ENCODE data around the gene VCL. TPM values are rescaled to one million over a fixed set of nuclear protein-coding genes. Genes with fewer than 3 reads are reported as not detected.

VCL gene
- polyA plus RNA-seq, 1 donor from 2014 or later, result 11.2 TPM

DNA sequence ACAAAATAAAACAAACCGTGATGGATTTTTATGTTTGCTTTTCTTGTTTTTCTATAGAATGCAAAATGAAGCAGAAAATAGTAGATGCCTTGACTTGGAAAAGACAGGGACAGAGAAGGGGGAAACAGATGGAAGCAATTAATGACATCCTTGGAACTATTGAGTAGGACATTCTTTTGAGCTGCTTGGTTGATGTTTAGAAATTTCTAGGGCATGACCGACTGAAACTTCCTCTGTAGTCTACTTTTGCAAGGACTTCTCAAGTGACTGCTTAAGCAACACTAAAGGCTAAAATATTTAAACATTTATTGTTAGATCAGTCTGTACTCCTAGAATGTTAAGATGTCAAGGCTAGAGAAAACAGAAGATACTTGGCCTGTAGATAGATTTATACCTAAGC, 49.4 kb downstream of the VCL start:
- H3K27me3 ChIP-seq (ENCODE audit: insufficient read depth, low read depth, low read length), result no peaks in the 10 kb centered on the region
- TF ChIP-seq EP300 (conservative IDR thresholded peaks at IDR 0.05; ENCODE audit: poor library complexity, severe bottlenecking) (no peak), EZH2 (IDR thresholded peaks at IDR 0.05; ENCODE audit: borderline replicate concordance, insufficient read depth, low read length, poor library complexity, severe bottlenecking) (no peak), POLR2AphosphoS5 (IDR thresholded peaks at IDR 0.05) (no peak), SMC3 (conservative IDR thresholded peaks at IDR 0.05; ENCODE audit: poor library complexity) (no peak), RAD21 (conservative IDR thresholded peaks at IDR 0.05) (no peak), TAF1 (IDR thresholded peaks at IDR 0.05; ENCODE audit: low read depth) (no peak), MXI1 (conservative IDR thresholded peaks at IDR 0.05; ENCODE audit: poor library complexity, severe bottlenecking) (no peak)
- TF ChIP-seq, protein P1, sequence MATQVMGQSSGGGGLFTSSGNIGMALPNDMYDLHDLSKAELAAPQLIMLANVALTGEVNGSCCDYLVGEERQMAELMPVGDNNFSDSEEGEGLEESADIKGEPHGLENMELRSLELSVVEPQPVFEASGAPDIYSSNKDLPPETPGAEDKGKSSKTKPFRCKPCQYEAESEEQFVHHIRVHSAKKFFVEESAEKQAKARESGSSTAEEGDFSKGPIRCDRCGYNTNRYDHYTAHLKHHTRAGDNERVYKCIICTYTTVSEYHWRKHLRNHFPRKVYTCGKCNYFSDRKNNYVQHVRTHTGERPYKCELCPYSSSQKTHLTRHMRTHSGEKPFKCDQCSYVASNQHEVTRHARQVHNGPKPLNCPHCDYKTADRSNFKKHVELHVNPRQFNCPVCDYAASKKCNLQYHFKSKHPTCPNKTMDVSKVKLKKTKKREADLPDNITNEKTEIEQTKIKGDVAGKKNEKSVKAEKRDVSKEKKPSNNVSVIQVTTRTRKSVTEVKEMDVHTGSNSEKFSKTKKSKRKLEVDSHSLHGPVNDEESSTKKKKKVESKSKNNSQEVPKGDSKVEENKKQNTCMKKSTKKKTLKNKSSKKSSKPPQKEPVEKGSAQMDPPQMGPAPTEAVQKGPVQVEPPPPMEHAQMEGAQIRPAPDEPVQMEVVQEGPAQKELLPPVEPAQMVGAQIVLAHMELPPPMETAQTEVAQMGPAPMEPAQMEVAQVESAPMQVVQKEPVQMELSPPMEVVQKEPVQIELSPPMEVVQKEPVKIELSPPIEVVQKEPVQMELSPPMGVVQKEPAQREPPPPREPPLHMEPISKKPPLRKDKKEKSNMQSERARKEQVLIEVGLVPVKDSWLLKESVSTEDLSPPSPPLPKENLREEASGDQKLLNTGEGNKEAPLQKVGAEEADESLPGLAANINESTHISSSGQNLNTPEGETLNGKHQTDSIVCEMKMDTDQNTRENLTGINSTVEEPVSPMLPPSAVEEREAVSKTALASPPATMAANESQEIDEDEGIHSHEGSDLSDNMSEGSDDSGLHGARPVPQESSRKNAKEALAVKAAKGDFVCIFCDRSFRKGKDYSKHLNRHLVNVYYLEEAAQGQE (IDR thresholded peaks at IDR 0.05; ENCODE audit: borderline replicate concordance), result no peak
- TF ChIP-seq, protein P2, sequence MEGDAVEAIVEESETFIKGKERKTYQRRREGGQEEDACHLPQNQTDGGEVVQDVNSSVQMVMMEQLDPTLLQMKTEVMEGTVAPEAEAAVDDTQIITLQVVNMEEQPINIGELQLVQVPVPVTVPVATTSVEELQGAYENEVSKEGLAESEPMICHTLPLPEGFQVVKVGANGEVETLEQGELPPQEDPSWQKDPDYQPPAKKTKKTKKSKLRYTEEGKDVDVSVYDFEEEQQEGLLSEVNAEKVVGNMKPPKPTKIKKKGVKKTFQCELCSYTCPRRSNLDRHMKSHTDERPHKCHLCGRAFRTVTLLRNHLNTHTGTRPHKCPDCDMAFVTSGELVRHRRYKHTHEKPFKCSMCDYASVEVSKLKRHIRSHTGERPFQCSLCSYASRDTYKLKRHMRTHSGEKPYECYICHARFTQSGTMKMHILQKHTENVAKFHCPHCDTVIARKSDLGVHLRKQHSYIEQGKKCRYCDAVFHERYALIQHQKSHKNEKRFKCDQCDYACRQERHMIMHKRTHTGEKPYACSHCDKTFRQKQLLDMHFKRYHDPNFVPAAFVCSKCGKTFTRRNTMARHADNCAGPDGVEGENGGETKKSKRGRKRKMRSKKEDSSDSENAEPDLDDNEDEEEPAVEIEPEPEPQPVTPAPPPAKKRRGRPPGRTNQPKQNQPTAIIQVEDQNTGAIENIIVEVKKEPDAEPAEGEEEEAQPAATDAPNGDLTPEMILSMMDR (IDR thresholded peaks at IDR 0.05; ENCODE audit: poor library complexity, severe bottlenecking), result no peak
- H2AFZ ChIP-seq (ENCODE audit: low read depth, low read length), result no peak overlapping the region
- H4K20me1 ChIP-seq (ENCODE audit: insufficient read depth), result no peaks in the 10 kb centered on the region
- H3K4me3 ChIP-seq (ENCODE audit: low read length), result no peak overlapping the region
- no peaks in the 10 kb centered on the region for H3K79me2 ChIP-seq (replicated peaks; ENCODE audit: insufficient read depth, low read length)
- no peaks in the 10 kb centered on the region for H3F3A ChIP-seq (ENCODE audit: insufficient read depth, low read length, poor library complexity, severe bottlenecking)
- H3K9ac ChIP-seq (ENCODE audit: low read length), result no peak overlapping the region
- no peaks in the 10 kb centered on the region for H3K9me2 ChIP-seq (ENCODE audit: insufficient read depth, low read length)
- H3K4me2 ChIP-seq (ENCODE audit: low read length), result no peak overlapping the region
- H3K36me3 ChIP-seq (ENCODE audit: insufficient read depth, low read length), result no peaks in the 10 kb centered on the region
- H3K9me3 ChIP-seq (ENCODE audit: low read length), result no peaks in the 10 kb centered on the region
- H3K27ac ChIP-seq (ENCODE audit: low read length), result no peak overlapping the region

DNA sequence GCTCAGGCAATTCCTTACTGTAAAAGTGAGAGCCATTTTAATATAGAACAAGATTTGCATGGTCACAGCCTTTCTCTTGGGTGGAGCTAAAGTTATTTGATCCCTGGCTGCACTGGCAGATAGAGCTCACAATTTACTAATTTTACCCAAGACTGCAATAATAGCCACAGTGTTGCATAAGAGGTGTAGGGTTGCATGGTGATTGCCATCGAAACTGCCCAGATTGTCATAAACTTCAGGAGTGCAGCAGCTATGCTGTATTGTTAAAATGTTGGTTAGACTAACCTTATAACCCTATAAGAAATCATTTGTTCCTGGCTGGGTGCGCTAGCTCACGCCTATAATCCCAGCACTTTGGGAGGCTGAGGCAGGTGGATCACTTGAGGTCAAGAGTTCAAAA, 50.0 kb downstream of the VCL start:
- Histone ChIP-seq H3K27ac (ENCODE audit: low read length) (no peak overlapping the region), H3K4me2 (ENCODE audit: low read length) (no peak overlapping the region), H3K4me3 (ENCODE audit: low read length) (no peak overlapping the region), H3K36me3 (ENCODE audit: insufficient read depth, low read length) (no peaks in the 10 kb centered on the region), H3K9ac (ENCODE audit: low read length) (no peak overlapping the region), H3K9me3 (ENCODE audit: low read length) (no peaks in the 10 kb centered on the region), H3F3A (ENCODE audit: insufficient read depth, low read length, poor library complexity, severe bottlenecking) (no peaks in the 10 kb centered on the region), H3K9me2 (ENCODE audit: insufficient read depth, low read length) (no peaks in the 10 kb centered on the region), H2AFZ (ENCODE audit: low read depth, low read length) (no peak overlapping the region), H3K27me3 (ENCODE audit: insufficient read depth, low read depth, low read length) (no peaks in the 10 kb centered on the region), H4K20me1 (ENCODE audit: insufficient read depth) (no peaks in the 10 kb centered on the region), H3K79me2 (replicated peaks; ENCODE audit: insufficient read depth, low read length) (no peaks in the 10 kb centered on the region)
- no peak for TF ChIP-seq TAF1 (IDR thresholded peaks at IDR 0.05; ENCODE audit: low read depth)
- TF ChIP-seq EP300 (conservative IDR thresholded peaks at IDR 0.05; ENCODE audit: poor library complexity, severe bottlenecking), result no peak
- TF ChIP-seq, protein P2 (IDR thresholded peaks at IDR 0.05; ENCODE audit: poor library complexity, severe bottlenecking), result no peak
- TF ChIP-seq, protein P1 (IDR thresholded peaks at IDR 0.05; ENCODE audit: borderline replicate concordance), result no peak
- no peak for TF ChIP-seq MXI1 (conservative IDR thresholded peaks at IDR 0.05; ENCODE audit: poor library complexity, severe bottlenecking)
- no peak for TF ChIP-seq EZH2 (IDR thresholded peaks at IDR 0.05; ENCODE audit: borderline replicate concordance, insufficient read depth, low read length, poor library complexity, severe bottlenecking)
- no peak for TF ChIP-seq POLR2AphosphoS5 (IDR thresholded peaks at IDR 0.05)
- no peak for TF ChIP-seq SMC3 (conservative IDR thresholded peaks at IDR 0.05; ENCODE audit: poor library complexity)
